DMS153 treated with DMSO at 0.1 percent for 48 hours (cell line): Measurements from ENCODE around the gene F10.

Experiments
- DNase-seq: peaks from one replicate; lab custom pipeline; 2025; ENCODE audit not compliant: unreplicated experiment; lab: John Stamatoyannopoulos, UW

F10 gene

GRCh38 chr13:113086031-113086750, 36.4 kb upstream of the F10 start:
- DNase-seq: no peak

- no peak for DNase-seq
Measured at GRCh38 chr13:113086991-113087922, 35.3 kb upstream of the F10 start.

GRCh38 chr13:113087923-113088690, 34.5 kb upstream of the F10 start:
- DNase-seq: no peak

- DNase-seq: no peak
Measured at GRCh38 chr13:113088691-113089020, 33.9 kb upstream of the F10 start.

GRCh38 chr13:113089693-113090414, 32.7 kb upstream of the F10 start:
- DNase-seq: no peak

GRCh38 chr13:113090415-113090770, 32.2 kb upstream of the F10 start:
- no peak for DNase-seq

- no peak for DNase-seq
Measured at GRCh38 chr13:113090806-113091205, 31.8 kb upstream of the F10 start.

GRCh38 chr13:113091211-113091771, 31.3 kb upstream of the F10 start:
- no peak for DNase-seq

- no peak for DNase-seq
Measured at GRCh38 chr13:113091891-113092775, 30.5 kb upstream of the F10 start.

GRCh38 chr13:113092776-113093579, 29.6 kb upstream of the F10 start:
- no peak for DNase-seq

GRCh38 chr13:113093580-113094409, 28.8 kb upstream of the F10 start:
- DNase-seq: no peak

GRCh38 chr13:113094410-113094800, 28.2 kb upstream of the F10 start:
- DNase-seq: no peak

GRCh38 chr13:113095146-113096051, 27.2 kb upstream of the F10 start:
- DNase-seq: no peak

- DNase-seq: no peak
Measured at GRCh38 chr13:113096052-113096744, 26.4 kb upstream of the F10 start.

GRCh38 chr13:113096745-113097305, 25.8 kb upstream of the F10 start:
- DNase-seq: no peak

GRCh38 chr13:113097651-113098050, 24.9 kb upstream of the F10 start:
- DNase-seq: no peak
